ENCODE data around the gene PLXDC2.

Gene PLXDC2

DNA sequence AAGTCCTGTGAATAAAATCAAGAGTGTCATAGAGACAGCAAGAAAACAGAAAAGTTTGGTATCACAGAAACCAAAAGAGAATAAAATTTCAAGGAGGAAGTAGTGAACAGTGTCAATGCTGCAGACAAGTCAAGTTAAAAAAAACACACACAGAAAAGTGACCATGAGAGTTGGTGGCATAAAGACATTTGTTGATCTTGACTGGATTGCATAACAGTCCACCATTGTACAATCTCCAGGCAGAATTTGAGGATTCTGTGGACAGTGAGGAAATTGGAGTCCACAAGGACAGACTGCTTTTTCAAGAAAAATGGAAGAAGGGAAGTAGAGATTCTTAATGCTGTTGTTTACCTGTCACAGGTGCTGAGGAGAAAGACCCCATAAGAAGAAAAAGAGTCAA, 412.5 kb downstream of the PLXDC2 start:
- H3K4me3 ChIP-seq = no peak overlapping the region
- no peak overlapping the region for H3K27ac ChIP-seq
- DNase-seq (ENCODE audit: low spot score) = no peak
- TF ChIP-seq CTCF (IDR thresholded peaks at IDR 0.05) = no peak

GRCh38 chr10:20232079-20232705, 416.0 kb downstream of the PLXDC2 start:
- no peak overlapping the region for H3K27ac ChIP-seq
- no peak for DNase-seq (ENCODE audit: low spot score)
- no peak overlapping the region for H3K4me3 ChIP-seq
- no peak for TF ChIP-seq CTCF (IDR thresholded peaks at IDR 0.05)

GRCh38 chr10:20233423-20233822, 417.2 kb downstream of the PLXDC2 start:
- Histone ChIP-seq H3K4me3 (no peak overlapping the region), H3K27ac (no peak overlapping the region)
- no peak for TF ChIP-seq CTCF (IDR thresholded peaks at IDR 0.05)
- DNase-seq (ENCODE audit: low spot score) = no peak

DNA sequence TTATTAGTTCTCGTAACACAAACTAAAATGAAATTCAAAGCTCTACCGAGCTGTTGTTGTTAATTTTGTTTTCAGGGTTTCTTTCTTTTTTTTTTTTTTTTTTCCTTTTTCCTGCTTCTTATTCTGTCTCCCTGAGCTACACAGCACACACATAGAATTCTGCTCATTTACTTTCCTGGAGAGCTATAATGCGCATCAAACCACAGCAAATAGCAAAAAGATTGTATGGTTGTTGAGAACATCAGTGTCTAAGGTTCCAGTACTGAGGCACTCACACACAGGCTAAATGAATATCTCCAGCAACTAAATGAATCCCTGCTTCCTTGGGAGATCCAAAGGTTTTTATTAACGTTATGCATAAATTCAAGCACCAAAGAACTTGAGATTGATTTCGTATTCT, 418.3 kb downstream of the PLXDC2 start:
- Histone ChIP-seq H3K27ac (no peak overlapping the region), H3K4me3 (no peak overlapping the region)
- TF ChIP-seq CTCF (IDR thresholded peaks at IDR 0.05) = no peak
- no peak for DNase-seq (ENCODE audit: low spot score)

DNA sequence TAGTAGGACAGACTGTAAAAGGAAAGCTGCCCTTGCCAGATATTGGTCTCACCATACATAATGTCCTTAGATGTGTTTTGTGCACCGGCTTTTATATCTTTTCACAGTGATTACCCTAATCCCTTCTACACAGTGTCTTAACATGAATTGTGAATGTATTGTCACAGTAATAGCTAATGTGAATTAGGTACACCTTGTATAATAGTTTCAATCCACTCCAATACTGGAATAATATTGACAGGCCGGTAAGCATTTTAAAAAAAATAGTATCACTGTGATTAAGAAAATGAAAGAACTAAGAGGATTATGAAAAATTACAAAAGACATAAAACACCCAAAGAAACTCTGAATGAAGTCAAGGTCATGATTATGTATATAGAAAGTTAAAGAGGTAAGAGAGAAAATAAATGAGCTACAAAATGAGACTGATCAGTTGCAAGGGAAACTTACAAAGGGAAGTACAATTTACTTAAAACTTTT, 420.9 kb downstream of the PLXDC2 start:
- no peak for TF ChIP-seq CTCF (IDR thresholded peaks at IDR 0.05)
- H3K27ac ChIP-seq = no peak overlapping the region

GRCh38 chr10:20237586-20237985, 421.4 kb downstream of the PLXDC2 start:
- no peak for DNase-seq (ENCODE audit: low spot score)
- H3K27ac ChIP-seq = no peak overlapping the region
- no peak for TF ChIP-seq CTCF (IDR thresholded peaks at IDR 0.05)
- H3K4me3 ChIP-seq = no peak overlapping the region

More for the DNA sequence above, 420.9 kb downstream of the PLXDC2 start:
- no peak for DNase-seq (ENCODE audit: low spot score)
- no peak overlapping the region for H3K4me3 ChIP-seq

- Histone ChIP-seq H3K4me3 (no peak overlapping the region), H3K27ac (no peak overlapping the region)
- TF ChIP-seq CTCF (IDR thresholded peaks at IDR 0.05) = no peak
- no peak for DNase-seq (ENCODE audit: low spot score)
Measured at GRCh38 chr10:20240643-20241042, 424.4 kb downstream of the PLXDC2 start.
